Central memory CD8-positive, alpha-beta T cell (primary cell): ENCODE measurements around the gene AARS1.
"Not testable (repeated sequence)": the region's sequence is repeated elsewhere in the genome, so short reads cannot be mapped to it uniquely, and the experiment has no call there.

Experiments used
- ATAC-seq: fragments of 150-1000 bp; cut with Tn5 transposase; replicated peaks from 2 replicates; pipeline ENCODE4 v1.10.0; 2022; ENCODE audit warnings: mild to moderate bottlenecking, moderate FRiP score, moderate number of reproducible peaks; ENCODE audit not compliant: poor library complexity, severe bottlenecking; ENCODE audit errors: extremely low read depth
- DNase-seq, 2 donors: peaks; one replicate each; pipeline ENCODE4 v3.0.0; 2021; ENCODE audit warnings: low spot score in 2 of 2
- H3K27ac Mint-ChIP-seq: one replicate; pipeline ENCODE4 v1.8.0; 2022; ENCODE audit warnings: low read depth, mild to moderate bottlenecking, moderate library complexity, mixed read lengths
- H3K27me3 Mint-ChIP-seq: one replicate; pipeline ENCODE4 v1.8.0; 2022; ENCODE audit warnings: mixed read lengths
- H3K36me3 Mint-ChIP-seq: one replicate; pipeline ENCODE4 v1.8.0; 2022; ENCODE audit warnings: mild to moderate bottlenecking, moderate library complexity, mixed read lengths; ENCODE audit not compliant: insufficient read depth
- H3K4me1 Mint-ChIP-seq: one replicate; pipeline ENCODE4 v1.8.0; 2022; ENCODE audit warnings: mixed read lengths
- H3K4me3 Mint-ChIP-seq: one replicate; pipeline ENCODE4 v1.8.0; 2022; ENCODE audit warnings: mild to moderate bottlenecking, moderate library complexity, mixed read lengths
- H3K9me3 Mint-ChIP-seq: one replicate; pipeline ENCODE4 v1.8.0; 2022; ENCODE audit warnings: mixed read lengths

AARS1 gene

DNA sequence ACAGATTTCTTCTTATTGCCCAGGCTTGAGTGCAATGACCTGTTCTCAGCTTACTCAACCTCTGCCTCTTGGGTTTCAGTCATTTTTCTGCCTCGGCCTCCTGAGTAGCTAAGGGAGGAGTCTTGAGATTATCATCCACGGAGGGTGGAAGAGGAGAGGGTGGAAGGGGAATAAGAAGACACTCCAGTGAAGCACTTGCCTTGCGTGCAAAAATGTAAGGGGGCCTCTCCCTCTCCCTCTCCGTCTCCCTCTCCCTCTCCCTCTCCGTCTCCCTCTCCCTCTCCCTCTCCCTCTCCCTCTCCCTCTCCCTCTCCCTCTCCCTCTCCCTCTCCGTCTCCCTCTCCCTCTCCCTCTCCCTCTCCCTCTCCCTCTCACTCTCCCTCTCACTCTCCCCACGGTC is 85.8 kb downstream of the AARS1 start:
- H3K27me3 Mint-ChIP-seq, ATAC-seq, H3K9me3 Mint-ChIP-seq, H3K4me1 Mint-ChIP-seq, DNase-seq, H3K27ac Mint-ChIP-seq, H3K36me3 Mint-ChIP-seq, H3K4me3 Mint-ChIP-seq: not testable (repeated sequence)
